ENCODE data around the gene PDE6A.

DNA sequence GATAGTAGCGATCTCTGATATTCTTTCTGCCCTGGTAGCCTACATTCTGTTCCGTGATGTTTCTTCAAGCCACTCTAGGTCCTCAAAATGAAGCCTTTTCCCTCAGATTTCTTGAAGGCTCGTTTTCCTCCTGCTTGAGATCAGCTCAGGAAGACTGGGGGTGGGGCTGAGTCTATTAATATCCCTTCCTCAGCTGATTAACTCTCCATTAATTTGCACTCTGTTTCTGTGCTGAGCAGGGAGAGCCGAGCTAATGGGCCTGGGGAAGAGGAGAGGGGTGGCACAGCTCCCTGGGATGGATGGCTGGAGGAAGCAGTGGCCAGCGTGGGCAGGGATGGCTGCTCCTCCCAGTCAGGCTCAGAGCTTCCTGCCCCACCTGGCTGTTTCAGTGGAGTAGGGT lies 121.2 kb downstream of the PDE6A start:
- TF ChIP-seq, protein P1, sequence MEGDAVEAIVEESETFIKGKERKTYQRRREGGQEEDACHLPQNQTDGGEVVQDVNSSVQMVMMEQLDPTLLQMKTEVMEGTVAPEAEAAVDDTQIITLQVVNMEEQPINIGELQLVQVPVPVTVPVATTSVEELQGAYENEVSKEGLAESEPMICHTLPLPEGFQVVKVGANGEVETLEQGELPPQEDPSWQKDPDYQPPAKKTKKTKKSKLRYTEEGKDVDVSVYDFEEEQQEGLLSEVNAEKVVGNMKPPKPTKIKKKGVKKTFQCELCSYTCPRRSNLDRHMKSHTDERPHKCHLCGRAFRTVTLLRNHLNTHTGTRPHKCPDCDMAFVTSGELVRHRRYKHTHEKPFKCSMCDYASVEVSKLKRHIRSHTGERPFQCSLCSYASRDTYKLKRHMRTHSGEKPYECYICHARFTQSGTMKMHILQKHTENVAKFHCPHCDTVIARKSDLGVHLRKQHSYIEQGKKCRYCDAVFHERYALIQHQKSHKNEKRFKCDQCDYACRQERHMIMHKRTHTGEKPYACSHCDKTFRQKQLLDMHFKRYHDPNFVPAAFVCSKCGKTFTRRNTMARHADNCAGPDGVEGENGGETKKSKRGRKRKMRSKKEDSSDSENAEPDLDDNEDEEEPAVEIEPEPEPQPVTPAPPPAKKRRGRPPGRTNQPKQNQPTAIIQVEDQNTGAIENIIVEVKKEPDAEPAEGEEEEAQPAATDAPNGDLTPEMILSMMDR (IDR thresholded peaks at IDR 0.05) = no peak
- TF ChIP-seq POLR2A (IDR thresholded peaks at IDR 0.05; ENCODE audit: low read depth) (no peak), EP300 (IDR thresholded peaks at IDR 0.05) (no peak)
